ENCODE data around the gene METTL27. TPM values are rescaled to one million over a fixed set of nuclear protein-coding genes. Genes with fewer than 3 reads are reported as not detected.

Gene METTL27
- total RNA-seq, 4 donors from 2014 or later, result 3.6 to 9.2 (median 9.0) TPM; not detected in 1

DNA sequence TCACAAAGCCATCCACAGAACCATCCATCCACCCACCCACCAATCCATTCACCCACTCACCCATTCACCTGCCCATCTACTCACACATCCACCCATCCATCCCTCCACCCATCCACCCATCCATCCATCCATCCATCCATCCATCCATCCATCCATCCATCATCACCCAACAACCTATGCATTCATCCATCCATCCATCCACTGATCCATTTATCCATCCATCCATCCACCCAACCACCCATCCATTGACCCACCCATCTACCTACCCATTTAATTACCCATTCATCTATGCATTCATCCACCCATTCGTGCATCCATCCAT, 24.1 kb upstream of the METTL27 start:
- H3K9me3 ChIP-seq, result no peaks in the 10 kb centered on the region
- H3K27ac ChIP-seq, result no peak overlapping the region
- H3K36me3 ChIP-seq, result no peaks in the 10 kb centered on the region
- 88 to 93% methylated on average over 1 of the region's 1 CpG for WGBS, 2 donors
- no peaks in the 10 kb centered on the region for H3K27me3 ChIP-seq
- TF ChIP-seq, protein P1, sequence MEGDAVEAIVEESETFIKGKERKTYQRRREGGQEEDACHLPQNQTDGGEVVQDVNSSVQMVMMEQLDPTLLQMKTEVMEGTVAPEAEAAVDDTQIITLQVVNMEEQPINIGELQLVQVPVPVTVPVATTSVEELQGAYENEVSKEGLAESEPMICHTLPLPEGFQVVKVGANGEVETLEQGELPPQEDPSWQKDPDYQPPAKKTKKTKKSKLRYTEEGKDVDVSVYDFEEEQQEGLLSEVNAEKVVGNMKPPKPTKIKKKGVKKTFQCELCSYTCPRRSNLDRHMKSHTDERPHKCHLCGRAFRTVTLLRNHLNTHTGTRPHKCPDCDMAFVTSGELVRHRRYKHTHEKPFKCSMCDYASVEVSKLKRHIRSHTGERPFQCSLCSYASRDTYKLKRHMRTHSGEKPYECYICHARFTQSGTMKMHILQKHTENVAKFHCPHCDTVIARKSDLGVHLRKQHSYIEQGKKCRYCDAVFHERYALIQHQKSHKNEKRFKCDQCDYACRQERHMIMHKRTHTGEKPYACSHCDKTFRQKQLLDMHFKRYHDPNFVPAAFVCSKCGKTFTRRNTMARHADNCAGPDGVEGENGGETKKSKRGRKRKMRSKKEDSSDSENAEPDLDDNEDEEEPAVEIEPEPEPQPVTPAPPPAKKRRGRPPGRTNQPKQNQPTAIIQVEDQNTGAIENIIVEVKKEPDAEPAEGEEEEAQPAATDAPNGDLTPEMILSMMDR (IDR thresholded peaks at IDR 0.05), result no peak
- TF ChIP-seq EP300 (IDR thresholded peaks at IDR 0.05) (no peak), POLR2A (IDR thresholded peaks at IDR 0.05) (no peak)
- H3K4me3 ChIP-seq, result no peak overlapping the region
- DNase-seq (ENCODE audit: low spot score in 2 of 2), result no peak
- peaks cover 0 to 27% (median 2%) of the 10 kb centered on the region in 4 donors for H3K4me1 ChIP-seq

DNA sequence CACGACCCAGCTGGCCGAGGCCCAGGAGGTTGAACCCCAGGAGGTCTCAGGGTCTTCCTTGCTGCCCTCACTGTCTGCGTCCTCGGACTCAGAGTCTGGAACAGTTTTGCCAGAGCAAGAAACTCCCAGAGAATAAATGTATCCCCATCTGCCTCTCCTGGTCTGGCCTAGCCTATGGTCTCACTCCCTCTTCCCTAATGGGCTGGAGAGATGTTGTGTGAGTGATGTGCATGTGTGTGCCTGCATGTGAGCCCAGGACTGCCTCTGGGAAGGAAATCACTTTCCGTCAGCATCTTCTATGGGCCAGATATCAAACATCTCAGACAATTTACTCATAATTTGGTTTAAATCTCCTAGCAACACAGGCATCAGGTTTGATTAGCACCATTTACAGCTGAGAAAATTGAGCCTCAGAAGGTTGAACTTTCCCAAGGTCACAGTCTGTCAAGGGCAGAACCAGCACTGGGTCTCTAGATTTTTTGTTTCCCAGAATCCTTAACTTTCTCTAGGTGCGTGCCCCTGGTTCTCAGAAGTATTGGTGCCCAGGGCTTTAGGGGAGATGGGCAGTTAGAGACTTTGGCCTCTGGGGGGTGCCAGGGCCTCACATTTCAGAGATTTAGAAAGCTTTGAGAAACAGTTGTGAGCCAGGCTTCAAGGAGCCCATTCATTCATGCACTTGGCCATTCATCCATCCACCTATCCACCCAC, 23.6 kb upstream of the METTL27 start:
- Histone ChIP-seq H3K27ac (no peak overlapping the region), H3K4me3 (no peak overlapping the region), H3K36me3 (no peaks in the 10 kb centered on the region), H3K27me3 (no peaks in the 10 kb centered on the region), H3K4me1 (peaks cover 0 to 22% (median 0%) of the 10 kb centered on the region in 4 donors), H3K9me3 (no peaks in the 10 kb centered on the region)
- WGBS, 2 donors, result 62 to 70% methylated on average over 6 of the region's 6 CpGs
- TF ChIP-seq POLR2A (IDR thresholded peaks at IDR 0.05), result no peak
- TF ChIP-seq, protein P1 (IDR thresholded peaks at IDR 0.05), result peak; percentile 45 to 68 (median 54)
- peak in 1 of 2 donors; percentile 46 for DNase-seq (ENCODE audit: low spot score in 2 of 2)

DNA sequence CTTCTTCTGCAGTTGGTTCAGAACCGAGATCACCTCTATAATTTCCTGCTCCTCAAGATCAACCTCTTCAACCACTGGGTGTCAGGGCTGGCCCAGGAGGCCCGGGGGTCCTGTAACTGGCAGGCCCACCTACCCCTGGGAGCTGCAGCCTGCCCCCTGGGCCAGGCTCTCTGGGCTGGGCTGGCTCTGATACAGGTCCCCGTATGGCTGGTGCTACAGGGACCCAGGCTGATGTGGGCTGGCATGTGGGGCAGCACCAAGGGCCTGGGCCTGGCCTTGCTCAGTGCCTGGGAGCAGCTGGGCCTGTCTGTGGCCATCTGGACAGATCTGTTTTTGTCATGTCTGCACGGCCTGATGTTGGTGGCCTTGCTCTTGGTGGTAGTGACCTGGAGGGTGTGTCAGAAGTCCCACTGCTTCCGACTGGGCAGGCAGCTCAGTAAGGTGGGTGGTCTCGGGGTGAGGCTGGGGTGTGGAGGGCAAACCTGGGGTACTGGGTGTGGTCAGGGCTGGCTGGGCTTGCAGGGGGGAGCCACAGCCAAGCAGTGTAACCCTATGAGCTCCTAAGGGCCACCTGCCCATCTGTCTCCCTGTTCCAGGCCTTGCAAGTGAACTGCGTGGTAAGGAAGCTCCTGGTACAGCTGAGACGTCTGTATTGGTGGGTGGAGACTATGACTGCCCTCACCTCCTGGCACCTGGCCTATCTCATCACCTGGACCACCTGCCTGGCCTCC, 22.8 kb upstream of the METTL27 start:
- Histone ChIP-seq H3K4me3 (no peak overlapping the region), H3K27me3 (no peaks in the 10 kb centered on the region), H3K36me3 (no peaks in the 10 kb centered on the region), H3K27ac (no peak overlapping the region), H3K4me1 (peaks cover 0 to 14% (median 0%) of the 10 kb centered on the region in 4 donors), H3K9me3 (no peaks in the 10 kb centered on the region)
- no peak for DNase-seq (ENCODE audit: low spot score in 2 of 2)
- TF ChIP-seq POLR2A (IDR thresholded peaks at IDR 0.05) (no peak), EP300 (IDR thresholded peaks at IDR 0.05) (no peak)
- TF ChIP-seq, protein P1 (IDR thresholded peaks at IDR 0.05), result no peak
- WGBS, 2 donors, result 64 to 69% methylated on average over 6 to 7 of the region's 8 CpGs

DNA sequence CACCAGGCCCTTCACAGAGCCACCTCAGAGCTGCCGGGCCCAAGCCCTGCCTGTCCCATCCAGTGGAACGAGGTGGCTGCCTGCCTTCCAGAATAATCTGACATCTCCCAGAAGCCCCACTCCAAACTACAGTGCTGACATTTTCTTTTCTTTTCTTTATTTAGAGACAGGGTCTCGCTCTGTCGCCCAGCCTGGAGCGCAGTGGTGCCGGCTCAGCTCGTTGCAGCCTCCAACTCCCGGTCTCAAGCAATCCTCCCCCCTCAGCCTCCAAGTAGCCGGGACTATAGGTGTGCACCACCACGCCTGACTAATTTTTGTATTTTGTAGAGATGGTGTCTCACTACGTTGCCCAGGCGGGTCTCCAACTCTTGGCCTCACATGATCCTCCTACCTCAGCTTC, 19.0 kb upstream of the METTL27 start:
- H3K4me3 ChIP-seq, result no peak overlapping the region
- no peaks in the 10 kb centered on the region for H3K27me3 ChIP-seq
- 87 to 90% methylated on average over 12 of the region's 12 CpGs for WGBS, 2 donors
- no peaks in the 10 kb centered on the region for H3K4me1 ChIP-seq
- DNase-seq (ENCODE audit: low spot score in 2 of 2), result no peak
- H3K27ac ChIP-seq, result no peak overlapping the region
- no peaks in the 10 kb centered on the region for H3K36me3 ChIP-seq
- TF ChIP-seq, protein P1 (IDR thresholded peaks at IDR 0.05), result no peak
- TF ChIP-seq POLR2A (IDR thresholded peaks at IDR 0.05) (no peak), EP300 (IDR thresholded peaks at IDR 0.05) (no peak)
- H3K9me3 ChIP-seq, result no peaks in the 10 kb centered on the region

DNA sequence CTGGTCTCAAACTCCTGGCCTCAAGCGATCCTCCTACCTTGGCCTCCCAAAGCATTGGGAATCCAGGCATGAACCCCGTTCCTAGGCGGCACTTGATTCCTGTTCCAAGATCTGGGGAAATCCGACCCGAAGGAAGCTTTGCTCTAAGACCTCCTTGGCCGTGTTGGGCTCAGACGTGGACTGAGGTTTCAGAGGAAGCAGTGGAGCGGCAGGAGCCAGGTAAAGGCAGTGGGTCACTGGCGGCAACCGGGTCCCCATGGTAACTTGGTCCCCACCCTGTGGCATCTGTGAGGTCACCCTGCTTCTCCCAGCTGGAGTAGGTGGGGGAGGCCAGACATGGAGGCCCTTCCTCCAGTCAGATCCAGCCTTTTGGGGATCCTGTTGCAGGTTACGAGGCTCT, 18.5 kb upstream of the METTL27 start, which contains the start of gene TMEM270:
Gene TMEM270, plus strand, starts transcription at position 301 of the 400 bp plus-strand sequence. Its CDS starts 36 bp downstream, at position 337.
- H3K4me1 ChIP-seq, result peaks cover 0 to under 1% (median 0%) of the 10 kb centered on the region in 4 donors
- no peaks in the 10 kb centered on the region for H3K36me3 ChIP-seq
- TF ChIP-seq, protein P1 (IDR thresholded peaks at IDR 0.05), result no peak
- TF ChIP-seq EP300 (IDR thresholded peaks at IDR 0.05), result no peak
- TF ChIP-seq POLR2A (IDR thresholded peaks at IDR 0.05), result no peak
- 82 to 84% methylated on average over 11 of the region's 11 CpGs for WGBS, 2 donors
- no peak within 1 kb of the TSS for H3K27ac ChIP-seq
- no peak within 1 kb of the TSS for H3K4me3 ChIP-seq
- H3K27me3 ChIP-seq, result no peaks in the 10 kb centered on the region
- H3K9me3 ChIP-seq, result no peaks in the 10 kb centered on the region
- no peak for DNase-seq (ENCODE audit: low spot score in 2 of 2)
